Hepatocyte (in vitro differentiated cells): ENCODE measurements around the gene VWA7. TPM values are rescaled to one million over a fixed set of nuclear protein-coding genes. Genes with fewer than 3 reads are reported as not detected.

Experiments
- DNase-seq: peaks from one replicate; pipeline ENCODE4 v3.0.0-alpha.2; 2016; ENCODE audit warnings: low spot score
- H2AFZ ChIP-seq: fragments of 200-600 bp; sonication (generic); 2 replicates; pipeline ENCODE4 v1.6.0; 2016; ENCODE audit warnings: antibody characterized with exemption, mild to moderate bottlenecking
- H3K27ac ChIP-seq: fragments of 200-600 bp; sonication (generic); 2 replicates; pipeline ENCODE4 v1.5.1; 2016; ENCODE audit warnings: mild to moderate bottlenecking
- H3K27me3 ChIP-seq: fragments of 200-600 bp; sonication (generic); 2 replicates; pipeline ENCODE4 v1.6.1; 2016
- H3K36me3 ChIP-seq: fragments of 200-600 bp; sonication (generic); replicated peaks from 2 replicates; pipeline ENCODE4 v1.5.1; 2016; ENCODE audit warnings: low read depth; ENCODE audit not compliant: insufficient read depth
- H3K4me1 ChIP-seq: fragments of 200-600 bp; sonication (generic); 2 replicates; pipeline ENCODE4 v1.5.1; 2016; ENCODE audit warnings: mild to moderate bottlenecking, moderate library complexity; ENCODE audit not compliant: insufficient read depth
- H3K4me2 ChIP-seq: fragments of 200-600 bp; sonication (generic); 2 replicates; pipeline ENCODE4 v1.6.0; 2016
- H3K4me3 ChIP-seq: fragments of 200-600 bp; sonication (generic); 2 replicates; pipeline ENCODE4 v1.5.1; 2016; ENCODE audit warnings: mild to moderate bottlenecking
- H3K79me2 ChIP-seq: fragments of 200-600 bp; sonication (generic); 2 replicates; pipeline ENCODE4 v1.6.0; 2017; ENCODE audit warnings: mild to moderate bottlenecking
- H3K9me2 ChIP-seq: fragments of 200-600 bp; sonication (generic); replicated peaks from 2 replicates; pipeline ENCODE4 v1.6.0; 2017; ENCODE audit warnings: mild to moderate bottlenecking; ENCODE audit not compliant: insufficient read depth
- H3K9me3 ChIP-seq: fragments of 200-600 bp; sonication (generic); 2 replicates; pipeline ENCODE4 v1.5.1; 2016; ENCODE audit warnings: low read depth, mild to moderate bottlenecking
- H4K20me1 ChIP-seq: fragments of 200-600 bp; sonication (generic); 2 replicates; pipeline ENCODE4 v1.6.0; 2016; ENCODE audit warnings: mild to moderate bottlenecking; ENCODE audit not compliant: insufficient read depth, poor library complexity, severe bottlenecking
- EZH2 ChIP-seq: fragments of 200-600 bp; sonication (generic); IDR thresholded peaks from 2 replicates; pipeline ENCODE4 v1.6.1; 2016; ENCODE audit warnings: antibody characterized with exemption, mild to moderate bottlenecking, borderline replicate concordance
- EZH2phosphoT487 ChIP-seq: fragments of 200-600 bp; sonication (generic); IDR thresholded peaks from one replicate; pipeline ENCODE4 v1.6.1; 2018; ENCODE audit warnings: antibody characterized with exemption, mild to moderate bottlenecking, low read depth, moderate library complexity; ENCODE audit not compliant: unreplicated experiment, severe bottlenecking
- WGBS: methylation state at CpG from one replicate; pipeline ENCODE4 v1.1.6; 2016; ENCODE audit warnings: low lambda C conversion rate; ENCODE audit errors: missing lambda C conversion rate; 5-methylcytosine and 5-hydroxymethylcytosine counted together
- polyA plus RNA-seq: library from polyadenylated mRNA; unstranded; fragments of >200 nt; fragmentation: Nextera tagmentation; extraction: Ambion mirVana; gene quantifications from 2 replicates; pipeline ENCODE4 v1.2.1, GENCODE V29; 2016
- total RNA-seq: library from RNA; depleted of rRNA; stranded (reverse); fragments of >200 nt; gene quantifications from 2 replicates; pipeline ENCODE4 v1.2.3, GENCODE V29; 2014
- TF ChIP-seq, protein P1 (sequence below): fragments of 200-600 bp; sonication (generic); IDR thresholded peaks from 2 replicates; pipeline ENCODE4 v1.5.1; 2016; ENCODE audit warnings: antibody characterized with exemption, mild to moderate bottlenecking; ENCODE audit not compliant: poor library complexity

VWA7 gene
- total and polyA plus RNA-seq, 2 experiments from 2014 or later: 3.4 to 5.2 TPM

DNA sequence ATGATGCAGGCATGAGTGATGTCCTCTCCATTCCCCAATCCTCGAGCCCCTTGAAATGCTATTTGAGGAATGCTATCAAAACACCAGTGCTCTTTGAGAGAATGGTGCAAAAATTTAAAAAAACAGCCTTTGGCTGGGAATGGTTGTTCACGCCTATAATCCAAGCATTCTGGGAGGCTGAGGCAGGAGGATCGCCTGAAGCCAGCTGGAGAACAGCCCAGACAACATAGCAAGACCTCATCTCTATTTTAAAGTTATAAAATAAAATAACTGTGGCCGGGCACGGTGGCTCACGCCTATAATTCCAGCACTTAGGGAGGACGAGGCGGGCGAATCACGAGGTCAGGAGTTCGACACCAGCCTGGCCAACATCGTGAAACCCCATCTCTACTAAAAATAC is 22.7 kb upstream of the VWA7 start:
- no peak for TF ChIP-seq EZH2
- TF ChIP-seq, protein P1, sequence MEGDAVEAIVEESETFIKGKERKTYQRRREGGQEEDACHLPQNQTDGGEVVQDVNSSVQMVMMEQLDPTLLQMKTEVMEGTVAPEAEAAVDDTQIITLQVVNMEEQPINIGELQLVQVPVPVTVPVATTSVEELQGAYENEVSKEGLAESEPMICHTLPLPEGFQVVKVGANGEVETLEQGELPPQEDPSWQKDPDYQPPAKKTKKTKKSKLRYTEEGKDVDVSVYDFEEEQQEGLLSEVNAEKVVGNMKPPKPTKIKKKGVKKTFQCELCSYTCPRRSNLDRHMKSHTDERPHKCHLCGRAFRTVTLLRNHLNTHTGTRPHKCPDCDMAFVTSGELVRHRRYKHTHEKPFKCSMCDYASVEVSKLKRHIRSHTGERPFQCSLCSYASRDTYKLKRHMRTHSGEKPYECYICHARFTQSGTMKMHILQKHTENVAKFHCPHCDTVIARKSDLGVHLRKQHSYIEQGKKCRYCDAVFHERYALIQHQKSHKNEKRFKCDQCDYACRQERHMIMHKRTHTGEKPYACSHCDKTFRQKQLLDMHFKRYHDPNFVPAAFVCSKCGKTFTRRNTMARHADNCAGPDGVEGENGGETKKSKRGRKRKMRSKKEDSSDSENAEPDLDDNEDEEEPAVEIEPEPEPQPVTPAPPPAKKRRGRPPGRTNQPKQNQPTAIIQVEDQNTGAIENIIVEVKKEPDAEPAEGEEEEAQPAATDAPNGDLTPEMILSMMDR: no peak
- TF ChIP-seq EZH2phosphoT487: no peak
- H3K9me2 ChIP-seq: no peaks in the 10 kb centered on the region
- H3K4me1 ChIP-seq: no peaks in the 10 kb centered on the region
- no peak overlapping the region for H2AFZ ChIP-seq
- no peak overlapping the region for H3K27ac ChIP-seq
- H3K9me3 ChIP-seq: no peaks in the 10 kb centered on the region
- H3K4me2 ChIP-seq: no peak overlapping the region
- WGBS: 97% methylated on average over 12 of the region's 12 CpGs
- DNase-seq: no peak
- no peak overlapping the region for H3K4me3 ChIP-seq
- H4K20me1 ChIP-seq: no peaks in the 10 kb centered on the region
- no peaks in the 10 kb centered on the region for H3K36me3 ChIP-seq
- H3K27me3 ChIP-seq: no peaks in the 10 kb centered on the region
- peaks cover 26% of the 10 kb centered on the region for H3K79me2 ChIP-seq

- peaks cover 39% of the 10 kb centered on the region for H3K79me2 ChIP-seq
- H3K4me3 ChIP-seq: no peak overlapping the region
- H3K36me3 ChIP-seq: no peaks in the 10 kb centered on the region
- 96% methylated on average over 5 of the region's 5 CpGs for WGBS
- TF ChIP-seq EZH2phosphoT487 (no peak), EZH2 (no peak)
- TF ChIP-seq, protein P1: no peak
- H3K9me2 ChIP-seq: no peaks in the 10 kb centered on the region
- H3K27me3 ChIP-seq: no peaks in the 10 kb centered on the region
- H4K20me1 ChIP-seq: no peaks in the 10 kb centered on the region
- no peak overlapping the region for H3K27ac ChIP-seq
- no peaks in the 10 kb centered on the region for H3K9me3 ChIP-seq
- H3K4me2 ChIP-seq: no peak overlapping the region
- H2AFZ ChIP-seq: no peak overlapping the region
- DNase-seq: no peak
- H3K4me1 ChIP-seq: peaks cover 11% of the 10 kb centered on the region
Measured at GRCh38 chr6:31797588-31797987, 20.5 kb upstream of the VWA7 start.

DNA sequence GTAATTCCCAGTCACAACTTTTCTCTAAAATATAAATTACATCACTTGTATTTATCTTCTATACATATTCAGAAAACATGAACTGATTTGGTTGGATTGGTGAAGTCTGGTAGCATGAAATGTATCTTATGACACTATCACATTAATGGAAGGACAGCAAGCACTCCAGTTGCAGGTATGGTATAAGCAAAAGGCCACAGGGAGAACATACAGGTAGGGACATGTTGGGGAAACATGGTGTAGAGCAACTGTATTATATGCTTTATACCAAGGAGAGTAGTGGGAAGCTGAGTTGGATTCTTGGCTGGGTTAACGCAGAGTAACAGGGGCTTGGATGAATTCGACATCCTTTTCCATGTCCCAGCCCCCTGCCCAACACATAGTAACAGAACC is 19.9 kb upstream of the VWA7 start:
- no peaks in the 10 kb centered on the region for H3K36me3 ChIP-seq
- H3K9me3 ChIP-seq: no peaks in the 10 kb centered on the region
- H2AFZ ChIP-seq: no peak overlapping the region
- H3K9me2 ChIP-seq: no peaks in the 10 kb centered on the region
- H3K27me3 ChIP-seq: no peaks in the 10 kb centered on the region
- TF ChIP-seq EZH2phosphoT487: no peak
- TF ChIP-seq EZH2: no peak
- TF ChIP-seq, protein P1: no peak
- H3K4me1 ChIP-seq: peaks cover 11% of the 10 kb centered on the region
- no peaks in the 10 kb centered on the region for H4K20me1 ChIP-seq
- H3K79me2 ChIP-seq: peaks cover 37% of the 10 kb centered on the region
- WGBS: 98% methylated on average over 2 of the region's 2 CpGs
- H3K27ac ChIP-seq: no peak overlapping the region
- DNase-seq: no peak
- no peak overlapping the region for H3K4me2 ChIP-seq
- H3K4me3 ChIP-seq: no peak overlapping the region
